Measurements from ENCODE around the gene MOXD1.
"Not testable (repeated sequence)": the region's sequence is repeated elsewhere in the genome, so short reads cannot be mapped to it uniquely, and the experiment has no call there.

The MOXD1 gene

DNA sequence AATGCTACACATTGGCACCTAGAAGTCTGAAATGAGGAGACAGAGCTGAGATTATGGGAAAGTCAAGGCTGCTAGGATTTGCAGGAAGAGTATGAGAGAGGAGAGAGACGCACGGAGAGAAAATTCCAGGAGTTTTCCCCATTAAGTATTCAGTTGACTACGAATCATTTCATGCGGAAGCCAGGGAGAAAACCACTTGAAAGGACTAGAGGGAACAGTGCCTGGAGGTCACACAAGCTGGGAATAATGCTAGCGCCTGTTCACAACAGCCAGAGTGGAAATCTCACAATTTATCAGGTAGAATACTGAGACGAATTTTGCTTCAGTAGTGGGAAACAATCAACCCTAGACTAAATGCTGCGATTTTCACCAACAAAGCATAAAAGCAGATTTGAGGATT lies 118.6 kb downstream of the MOXD1 start:
- DNase-seq (ENCODE audit: low read depth), result no peak

GRCh38 chr6:132280436-132280835 lies 120.8 kb downstream of the MOXD1 start:
- no peak for DNase-seq (ENCODE audit: low read depth)

DNA sequence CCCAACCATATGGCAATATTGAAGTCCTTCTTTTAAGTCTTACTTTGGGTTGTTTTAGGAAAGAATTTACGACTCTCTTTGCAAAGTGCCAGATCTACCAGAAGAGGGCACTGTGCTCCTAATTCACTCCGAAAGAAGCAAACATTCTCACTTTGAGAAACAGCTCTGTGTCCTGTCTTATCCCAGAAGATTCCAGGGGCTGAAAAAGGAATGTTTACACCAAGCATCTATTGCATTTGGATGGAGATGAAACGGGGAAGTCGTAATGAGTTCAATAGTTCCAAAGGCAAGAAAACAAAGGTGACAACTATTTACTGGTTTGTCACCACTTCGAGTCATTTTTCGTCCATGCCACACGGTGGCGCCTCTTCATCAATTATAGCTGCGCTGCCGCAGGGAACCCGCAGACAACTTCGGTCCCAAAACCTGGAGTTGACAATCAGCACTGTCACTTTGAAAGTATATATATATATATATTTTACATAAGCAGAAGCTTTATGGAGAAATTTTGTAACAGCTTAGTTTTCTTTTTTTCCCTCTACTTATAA lies 121.6 kb downstream of the MOXD1 start:
- peak; percentile 35 for DNase-seq (ENCODE audit: low read depth)

DNA sequence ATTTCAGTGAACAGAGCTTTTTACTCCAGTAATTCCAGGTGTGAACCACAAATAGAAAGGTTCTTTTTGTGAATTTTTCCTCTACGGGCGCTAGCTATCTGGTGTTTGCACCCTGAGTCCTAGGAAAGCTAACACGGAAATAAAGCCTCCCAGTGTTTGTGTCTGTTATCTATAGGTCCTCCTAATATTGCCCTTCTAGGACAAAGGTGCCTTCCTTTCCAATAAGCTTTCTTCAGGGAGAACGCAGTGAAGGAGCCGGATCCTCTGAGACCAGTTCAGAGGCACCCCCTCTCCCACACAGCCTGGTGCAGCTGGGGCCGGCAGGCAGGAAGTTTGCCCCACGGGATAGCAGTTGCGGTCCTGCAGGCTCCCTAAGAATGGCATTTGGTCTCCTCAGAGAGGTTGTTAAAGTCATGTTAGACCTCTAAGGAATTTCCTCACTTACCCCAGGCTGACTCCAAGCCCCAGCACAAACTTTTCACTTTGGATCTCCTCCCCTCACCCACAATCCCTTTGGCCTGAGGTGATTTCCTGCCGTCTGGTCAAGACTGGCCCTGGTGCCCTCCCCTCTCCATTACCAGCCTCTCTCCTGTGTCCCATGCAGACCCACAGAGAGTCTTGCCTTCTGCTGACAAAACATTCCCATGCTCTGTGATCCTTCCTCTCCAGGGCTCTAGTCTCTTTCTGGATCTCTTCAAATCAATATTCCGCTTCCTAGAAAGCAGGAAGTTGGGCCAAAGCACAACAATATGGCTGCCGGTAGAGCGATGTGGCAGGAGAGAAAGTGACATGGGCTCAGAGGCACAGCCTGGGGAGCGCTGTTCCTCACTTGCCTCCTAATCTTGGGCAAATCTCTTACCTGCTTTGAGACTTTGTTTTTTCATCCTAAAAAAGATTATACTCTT lies 126.0 kb downstream of the MOXD1 start:
- DNase-seq (ENCODE audit: low read depth), result no peak

DNA sequence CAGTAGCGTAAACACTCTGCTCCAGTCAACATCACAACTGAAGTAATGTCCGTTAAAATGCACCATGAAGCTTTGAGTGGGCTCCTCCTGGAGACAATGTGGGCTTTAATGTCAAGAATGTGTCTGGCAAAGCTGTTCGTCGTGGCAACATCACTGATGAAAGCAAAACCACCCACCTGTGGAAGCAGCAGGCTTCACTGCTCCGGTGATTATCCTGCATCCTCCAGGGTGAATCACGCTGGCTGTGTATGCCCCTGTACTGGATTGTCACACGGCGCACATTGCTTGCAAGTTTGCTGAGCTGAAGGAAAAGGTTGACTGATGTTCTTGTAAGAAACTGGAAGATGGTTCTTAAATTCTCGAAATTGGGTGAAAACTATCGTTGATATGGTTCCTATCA lies 128.5 kb downstream of the MOXD1 start:
- no peak for DNase-seq (ENCODE audit: low read depth)

DNA sequence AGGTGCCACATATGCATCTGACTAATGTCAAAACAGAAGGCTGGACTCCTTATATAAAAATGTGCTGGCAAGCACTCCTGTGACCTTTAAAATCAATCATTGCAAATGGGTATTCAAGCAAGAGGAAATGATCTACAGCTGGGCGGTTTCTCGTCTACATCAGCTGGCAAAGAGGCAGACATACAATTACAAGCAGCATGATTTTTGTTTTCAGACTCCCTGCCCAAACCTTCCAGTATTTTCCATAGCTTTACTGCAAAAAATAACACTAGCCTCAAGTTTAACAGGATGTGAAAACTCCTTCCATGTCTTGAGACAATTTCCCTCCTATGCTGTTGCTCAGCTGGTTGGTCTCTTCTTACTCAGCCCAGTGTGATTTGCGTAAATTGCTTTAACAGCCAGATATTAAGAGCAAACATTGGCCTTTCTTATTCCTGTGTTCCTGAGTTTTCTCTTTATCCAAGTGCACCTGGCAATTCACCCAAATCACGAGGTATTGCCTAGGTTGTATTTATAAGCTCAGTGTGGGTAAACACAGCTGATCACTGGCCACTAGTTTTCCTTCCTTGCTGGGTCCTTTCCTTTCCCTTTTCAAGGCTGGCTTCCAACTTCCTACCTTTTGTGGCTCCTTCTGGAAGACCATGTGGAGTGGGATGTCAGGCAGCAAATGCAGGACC lies 130.4 kb downstream of the MOXD1 start:
- no peak for DNase-seq (ENCODE audit: low read depth)

DNA sequence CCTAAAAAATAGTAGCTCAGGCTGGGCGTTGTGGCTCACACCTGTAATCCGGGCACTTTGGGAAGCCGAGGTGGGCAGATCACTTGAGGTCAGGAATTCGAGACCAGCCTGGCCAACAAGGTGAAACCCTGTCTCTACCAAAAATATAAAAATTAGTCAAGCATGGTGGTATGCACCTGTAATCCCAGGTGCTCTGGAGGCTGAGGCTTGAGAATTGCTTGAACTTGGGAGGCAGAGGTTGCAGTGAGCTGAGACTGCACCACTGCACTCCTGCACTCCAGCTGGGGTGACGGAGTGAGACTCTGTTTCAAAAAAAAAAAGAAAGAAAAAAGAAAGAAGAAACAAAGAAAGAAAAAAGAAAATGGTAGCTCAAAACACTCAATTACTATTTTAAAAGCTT lies 132.6 kb downstream of the MOXD1 start:
- DNase-seq (ENCODE audit: low read depth), result not testable (repeated sequence)

- DNase-seq (ENCODE audit: low read depth), result no peak
Measured at GRCh38 chr6:132268209-132268608, 133.1 kb downstream of the MOXD1 start.

GRCh38 chr6:132265451-132266097 lies 135.7 kb downstream of the MOXD1 start:
- no peak for DNase-seq (ENCODE audit: low read depth)

- DNase-seq (ENCODE audit: low read depth), result no peak
Measured at GRCh38 chr6:132264021-132264500, 137.2 kb downstream of the MOXD1 start.

- no peak for DNase-seq (ENCODE audit: low read depth)
Measured at GRCh38 chr6:132261354-132261753, 139.9 kb downstream of the MOXD1 start.

- DNase-seq (ENCODE audit: low read depth), result no peak
Measured at GRCh38 chr6:132259070-132259469, 142.2 kb downstream of the MOXD1 start.

- no peak for DNase-seq (ENCODE audit: low read depth)
Measured at GRCh38 chr6:132257561-132257960, 143.7 kb downstream of the MOXD1 start.

GRCh38 chr6:132256457-132256856 lies 144.8 kb downstream of the MOXD1 start:
- DNase-seq (ENCODE audit: low read depth), result no peak

GRCh38 chr6:132253906-132254305 lies 147.4 kb downstream of the MOXD1 start:
- no peak for DNase-seq (ENCODE audit: low read depth)

GRCh38 chr6:132253211-132253610 lies 148.1 kb downstream of the MOXD1 start:
- DNase-seq (ENCODE audit: low read depth), result no peak

- DNase-seq (ENCODE audit: low read depth), result no peak
Measured at GRCh38 chr6:132252113-132252512, 149.2 kb downstream of the MOXD1 start.

DNA sequence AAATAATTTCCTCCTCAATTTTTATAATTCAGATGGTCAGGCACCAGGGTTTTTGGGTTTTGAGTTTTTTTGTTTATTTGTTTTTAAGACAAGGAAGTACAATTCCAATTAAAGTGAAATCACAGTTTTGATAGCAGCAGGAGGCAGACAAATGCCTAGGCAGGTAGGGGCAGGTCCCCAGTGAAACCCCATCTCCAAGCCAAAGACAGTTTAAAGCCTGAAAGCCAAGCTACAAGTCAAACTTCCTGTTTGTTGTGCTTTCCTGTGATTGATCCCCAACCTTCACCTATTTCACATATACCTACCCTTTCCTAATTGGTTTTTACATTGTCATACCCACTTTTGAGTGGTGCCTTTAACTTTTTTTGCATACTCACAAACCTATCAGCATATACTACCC lies 149.6 kb downstream of the MOXD1 start:
- no peak for DNase-seq (ENCODE audit: low read depth)

DNA sequence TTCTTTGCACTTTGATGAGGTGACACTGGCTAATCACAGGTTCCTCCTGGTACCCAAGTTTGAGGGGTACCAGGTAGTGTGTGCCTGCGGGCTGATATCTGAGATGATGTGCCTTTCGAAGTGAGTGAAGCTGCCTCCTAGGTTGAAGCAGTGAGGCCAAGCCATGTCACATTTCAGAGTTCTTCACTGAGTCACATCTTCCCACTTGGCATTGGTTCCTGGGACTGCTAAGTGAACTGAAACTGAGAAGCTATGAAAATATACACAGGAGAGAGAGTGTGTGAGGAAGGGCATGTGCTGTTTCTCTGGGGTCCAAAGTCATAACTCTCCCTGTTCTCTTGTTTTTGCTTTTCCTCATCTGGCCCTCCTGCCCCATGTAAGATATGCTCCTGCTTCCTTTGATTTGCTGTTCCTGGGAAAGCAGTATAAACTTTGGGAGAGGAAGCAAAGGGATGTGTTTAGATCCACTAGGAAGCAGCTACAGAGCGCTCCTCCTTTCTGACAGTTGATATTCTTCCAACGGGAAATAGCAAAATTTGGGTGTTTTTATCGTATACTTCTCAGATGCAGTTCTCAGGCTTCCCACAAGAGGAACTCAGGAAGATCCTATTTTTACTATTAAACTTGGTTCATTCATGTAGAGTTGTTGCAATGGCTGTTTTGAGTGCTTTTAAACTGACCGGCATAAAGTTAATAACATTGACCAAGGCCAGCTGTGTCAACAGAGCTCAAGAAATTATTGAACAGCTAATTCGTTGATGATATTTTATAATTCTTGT lies 153.7 kb downstream of the MOXD1 start:
- DNase-seq (ENCODE audit: low read depth), result no peak

DNA sequence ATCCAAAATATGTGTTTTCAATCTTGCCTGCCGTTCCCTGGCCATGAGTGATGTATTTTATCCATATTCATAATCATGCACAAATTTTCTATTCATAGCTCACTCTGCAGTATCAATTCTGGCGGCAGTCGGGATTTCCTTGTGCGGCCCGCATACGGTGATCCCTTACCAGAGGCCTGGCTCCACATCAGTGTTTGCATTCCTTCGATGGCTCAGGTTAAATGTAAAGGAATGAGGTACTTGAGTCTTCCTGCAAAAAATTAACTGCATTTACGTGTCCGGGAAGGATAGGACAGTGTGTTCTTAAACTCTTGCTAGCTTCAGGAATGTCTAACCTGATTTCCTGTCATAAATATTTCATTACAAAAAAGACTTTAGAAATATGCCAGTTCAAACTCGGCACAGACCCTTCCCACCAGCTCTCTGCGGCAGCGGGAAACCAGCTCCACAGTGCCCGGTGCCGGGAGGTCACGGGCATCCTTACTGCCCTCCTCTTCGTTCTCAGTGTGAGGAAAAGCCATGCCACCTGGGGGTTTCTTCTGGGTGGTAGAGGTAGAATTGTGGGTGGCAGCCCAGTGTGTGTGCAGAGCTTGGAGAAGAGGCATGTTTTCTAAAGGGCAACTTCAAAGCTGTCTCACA lies 154.5 kb downstream of the MOXD1 start:
- no peak for DNase-seq (ENCODE audit: low read depth)

- no peak for DNase-seq (ENCODE audit: low read depth)
Measured at GRCh38 chr6:132246120-132246617, 155.1 kb downstream of the MOXD1 start.

Measured in stimulated activated CD4-positive, alpha-beta T cell treated with anti-CD3 and anti-CD28 coated beads, Interleukin-2, amount 100 ng/mL, for 4 hours (primary cell).